ENCODE results near the gene WIPI1. TPM values are rescaled to one million over a fixed set of nuclear protein-coding genes. Genes with fewer than 3 reads are reported as not detected.
A peak's percentile ranks its signal among the peaks of the same experiment; 100 is the strongest.

Gene WIPI1
- total and polyA plus RNA-seq, 9 of the 15 experiments (the other 6 are each of a cell fraction or from before 2014, with no cell fraction given): 3.7 to 23.5 (median 11.8) TPM

- peaks cover 6 to 10% of the 10 kb centered on the region in 2 experiments; a peak in 4 of 5 replicates for H3K4me1 ChIP-seq (replicated peaks in 1 of 2; ENCODE audit: control insufficient read depth in 2 of 2, insufficient read depth in 2 of 2, low read length in 2 of 2)
- no peaks in the 10 kb centered on the region; the same call in 1 of the 2 replicates for H4K20me1 ChIP-seq (replicated peaks; ENCODE audit: control insufficient read depth, insufficient read depth, low read length)
- POLR2A ChIA-PET: no interaction called here
- H2AFZ ChIP-seq (ENCODE audit: low read depth, low read length): no peak overlapping the region
- DNase-seq (ENCODE audit: extremely low read depth in 1 of 4, low spot score in 3 of 4) (peak in 3 of 4 experiments; percentile 38 to 45 (median 41)), FAIRE-seq (peak; percentile 6), ATAC-seq (peak; percentile 45; the same call in 2 of the 3 replicates)
- intact Hi-C loops (cut with micrococcal nuclease) (loop anchor here (10.0 kb wide), 1 partner anchor 167 kb away; no protein-coding TSS in a partner anchor), in situ Hi-C loops (cut with MboI) (no loop called here)
- no peaks in the 10 kb centered on the region for H3K27me3 ChIP-seq (ENCODE audit: control insufficient read depth in 2 of 2, insufficient read depth in 2 of 2, low read length in 2 of 2)
- WGBS (ENCODE audit: insufficient coverage, low coverage, missing lambda C conversion rate): 40% methylated on average over 15 of the region's 15 CpGs
- H3K4me2 ChIP-seq (ENCODE audit: insufficient read depth, low read length): no peak overlapping the region
- CTCF ChIA-PET (ENCODE audit: low intra/inter-chr PET ratio): no interaction called here
- H3K79me2 ChIP-seq (ENCODE audit: control insufficient read depth, insufficient read depth, low read length): no peaks in the 10 kb centered on the region
- H3K9me3 ChIP-seq (replicated peaks; ENCODE audit: control insufficient read depth, insufficient read depth, low read depth, low read length): no peaks in the 10 kb centered on the region
- peaks cover 2% of the 10 kb centered on the region; the same call in 1 of the 3 replicates for H3K36me3 ChIP-seq (ENCODE audit: control insufficient read depth, insufficient read depth, low read length)
- H3K4me3 ChIP-seq: no peak overlapping the region
- BruUV-seq (replicated peaks): no TSS peak
- no peaks in the 10 kb centered on the region for H3K9me1 ChIP-seq (ENCODE audit: control insufficient read depth, insufficient read depth, low read length)
- no peak overlapping the region for H3K27ac ChIP-seq (ENCODE audit: extremely low read depth, low read depth, low read length)
- no peak overlapping the region for H3K9ac ChIP-seq (ENCODE audit: insufficient read depth in 1 of 2, low read depth in 2 of 2, low read length in 2 of 2)
- TF ChIP-seq ATF7 (IDR thresholded peaks at IDR 0.05) (no peak), RBM15 (IDR thresholded peaks at IDR 0.05; ENCODE audit: insufficient read depth, low read length) (no peak), CBX3 (IDR thresholded peaks at IDR 0.05; ENCODE audit: borderline replicate concordance in 1 of 2, low read length in 2 of 2) (no peak), CAMTA2 (CRISPR knock-in tag; conservative IDR thresholded peaks at IDR 0.05) (no peak), BRD4 (IDR thresholded peaks at IDR 0.05) (no peak), ZNF592 (IDR thresholded peaks at IDR 0.05) (no peak), PKNOX1 (IDR thresholded peaks at IDR 0.05) (0 out of 2 replicates have a peak, but pooled peaks have one; percentile 10), GATA2 (CRISPR knock-in tag; IDR thresholded peaks at IDR 0.05) (no peak), CTCF (IDR thresholded peaks at IDR 0.05 in 2 of 3, conservative IDR thresholded peaks at IDR 0.05 in 1 of 3; ENCODE audit: insufficient read depth in 2 of 3, low read depth in 1 of 3, low read length in 3 of 3) (peak; percentile 33 to 55 (median 46); a peak in 5 of 6 replicates), NR3C1 (CRISPR knock-in tag; IDR thresholded peaks at IDR 0.05) (no peak), CBX8 (IDR thresholded peaks at IDR 0.05; ENCODE audit: borderline replicate concordance, extremely low read depth, low read depth, low read length, poor library complexity, severe bottlenecking) (no peak), ZHX1 (conservative IDR thresholded peaks at IDR 0.05; ENCODE audit: low read length) (no peak)
Observed at GRCh38 chr17:68431661-68432071, 25.6 kb downstream of the WIPI1 start.

Data from K562 (cell line).